Measurements from ENCODE around the gene FMN2. TPM values are rescaled to one million over a fixed set of nuclear protein-coding genes. Genes with fewer than 3 reads are reported as not detected.
"Not testable (repeated sequence)": the region's sequence is repeated elsewhere in the genome, so short reads cannot be mapped to it uniquely, and the experiment has no call there.

Gene FMN2
- polyA plus RNA-seq, 1 donor = 0.52 TPM

DNA sequence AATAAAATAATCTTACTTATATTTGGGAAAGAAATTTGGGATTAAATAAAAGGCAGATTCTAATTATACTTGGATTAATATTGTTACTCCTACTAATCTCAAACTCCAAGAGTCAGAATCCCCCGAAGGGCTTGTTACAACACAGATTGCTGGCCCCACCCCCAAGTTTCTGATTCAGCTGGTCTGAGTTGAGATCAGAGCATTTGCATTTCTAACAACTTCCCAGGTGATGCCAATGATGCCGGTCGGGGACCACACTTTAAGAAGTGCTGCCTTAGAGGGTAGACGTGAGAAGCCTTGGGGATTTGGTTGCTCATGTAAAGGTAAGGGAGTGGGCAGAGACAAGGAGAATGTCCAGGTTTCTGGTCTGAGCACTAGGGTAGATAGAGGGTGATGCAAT, 47.2 kb downstream of the FMN2 start:
- DNase-seq (ENCODE audit: low read depth) = no peak

DNA sequence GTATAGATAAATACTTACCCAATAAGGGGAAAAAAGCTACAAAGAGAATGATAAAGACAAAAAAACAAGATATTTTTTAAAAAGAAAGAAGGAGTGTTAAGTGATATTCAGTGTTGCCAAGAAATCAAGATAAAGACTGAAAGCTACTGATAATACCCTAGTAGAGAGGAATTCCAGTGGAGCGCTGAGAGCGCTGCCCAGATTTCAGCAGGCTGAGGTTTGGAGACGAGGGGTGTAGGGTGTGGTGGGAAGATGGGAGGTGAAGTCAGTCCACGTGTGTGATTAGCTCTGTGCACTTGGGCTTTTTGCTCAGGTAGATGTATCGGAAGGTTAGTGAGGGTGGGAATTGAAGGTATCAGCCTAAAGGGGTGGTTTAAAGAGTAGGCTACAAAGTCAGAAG, 47.8 kb downstream of the FMN2 start:
- no peak for DNase-seq (ENCODE audit: low read depth)

DNA sequence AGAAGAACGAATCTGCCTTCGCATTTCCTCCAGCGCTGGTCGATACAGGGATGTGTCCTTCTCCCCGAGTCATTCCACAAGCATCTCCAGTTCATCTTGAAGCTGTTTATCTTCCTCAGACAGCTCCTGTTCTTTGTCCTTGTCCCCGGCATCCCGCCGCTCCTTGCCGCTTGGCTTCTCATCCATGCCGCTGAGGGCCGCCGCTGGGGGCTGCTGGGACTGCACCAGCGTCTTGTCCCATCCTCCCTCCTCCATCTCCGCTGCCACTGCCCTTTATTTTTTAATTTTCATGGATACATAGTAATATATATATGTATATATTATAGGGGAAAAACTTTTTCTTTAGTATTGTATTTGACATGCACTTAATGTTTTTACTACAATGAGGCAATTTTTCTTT, 53.4 kb downstream of the FMN2 start:
- no peak for DNase-seq (ENCODE audit: low read depth)

DNA sequence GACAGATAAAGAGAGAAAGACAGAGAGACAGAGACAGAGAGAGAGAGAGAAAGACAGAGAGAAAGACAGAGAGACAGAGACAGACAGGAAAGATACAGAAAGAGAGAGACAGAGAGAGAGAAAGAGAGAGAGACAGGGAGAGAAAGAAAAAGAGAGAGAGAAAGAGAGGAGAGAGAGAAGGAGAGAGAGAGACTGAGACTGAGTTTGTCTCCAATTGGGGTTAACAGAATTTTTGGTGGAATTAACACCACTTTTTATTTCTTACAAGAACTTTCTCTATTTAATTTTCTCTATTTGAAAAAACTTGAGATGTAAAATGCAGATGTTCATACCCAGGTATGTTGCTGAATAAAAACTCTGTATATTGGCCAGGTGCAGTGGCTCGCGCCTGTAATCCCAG, 56.6 kb downstream of the FMN2 start:
- DNase-seq (ENCODE audit: low read depth) = no peak

DNA sequence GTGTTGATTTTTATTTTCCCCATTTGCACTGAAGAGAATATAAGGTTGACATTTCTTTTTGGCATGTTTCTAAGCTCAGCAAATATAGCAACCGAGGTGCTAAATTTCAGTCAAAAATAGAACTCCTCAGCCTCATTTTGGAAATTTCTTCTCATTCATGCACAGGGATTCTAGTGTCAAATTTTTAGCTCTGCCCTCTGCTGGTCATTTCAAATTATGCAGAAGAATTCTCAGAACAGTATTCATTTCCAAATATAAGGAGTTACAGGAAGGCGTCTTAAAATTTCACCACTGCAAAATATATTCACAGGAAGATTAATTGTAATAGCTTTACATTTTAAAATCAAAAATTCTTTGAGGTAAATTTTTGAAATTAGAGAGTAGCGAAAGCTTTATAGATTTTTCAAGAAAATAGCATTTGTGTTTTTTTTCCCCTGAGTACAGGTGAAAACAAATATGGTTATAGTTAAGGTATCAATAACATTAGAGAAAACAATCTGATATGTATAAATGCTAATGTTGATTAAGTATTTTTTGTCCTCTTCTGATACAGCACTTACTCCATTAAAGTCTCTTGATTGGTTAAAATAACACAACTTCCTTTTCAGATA, 57.9 kb downstream of the FMN2 start:
- peak; percentile 14 for DNase-seq (ENCODE audit: low read depth)

DNA sequence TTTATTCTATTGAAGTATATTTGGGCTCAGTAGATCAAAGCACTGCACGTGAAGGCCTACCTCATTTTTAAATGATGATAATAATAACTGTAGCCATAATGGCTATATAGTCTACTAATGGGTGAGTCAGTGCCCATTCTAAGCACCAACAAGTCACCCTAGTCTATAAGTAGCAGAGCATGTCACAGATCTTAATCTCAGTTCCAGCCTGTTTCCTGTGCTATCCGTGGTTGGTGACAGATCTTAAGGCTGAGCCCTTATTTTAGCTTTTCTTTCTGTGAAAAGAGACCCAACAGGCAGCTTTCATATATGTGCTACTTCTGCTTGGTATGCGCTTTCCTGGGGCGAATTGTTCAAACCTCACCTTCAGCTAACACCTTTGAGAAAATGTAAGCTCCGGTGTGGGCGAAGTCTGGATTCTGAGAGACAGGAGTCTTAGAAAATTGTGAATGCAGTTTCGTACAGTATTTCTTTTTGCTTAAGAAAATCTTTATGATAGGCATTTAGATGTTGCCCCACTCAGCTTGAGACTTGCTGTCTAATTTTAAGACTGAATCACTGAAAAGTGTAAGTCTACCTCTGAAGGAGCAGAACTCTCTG, 59.6 kb downstream of the FMN2 start:
- no peak for DNase-seq (ENCODE audit: low read depth)

DNA sequence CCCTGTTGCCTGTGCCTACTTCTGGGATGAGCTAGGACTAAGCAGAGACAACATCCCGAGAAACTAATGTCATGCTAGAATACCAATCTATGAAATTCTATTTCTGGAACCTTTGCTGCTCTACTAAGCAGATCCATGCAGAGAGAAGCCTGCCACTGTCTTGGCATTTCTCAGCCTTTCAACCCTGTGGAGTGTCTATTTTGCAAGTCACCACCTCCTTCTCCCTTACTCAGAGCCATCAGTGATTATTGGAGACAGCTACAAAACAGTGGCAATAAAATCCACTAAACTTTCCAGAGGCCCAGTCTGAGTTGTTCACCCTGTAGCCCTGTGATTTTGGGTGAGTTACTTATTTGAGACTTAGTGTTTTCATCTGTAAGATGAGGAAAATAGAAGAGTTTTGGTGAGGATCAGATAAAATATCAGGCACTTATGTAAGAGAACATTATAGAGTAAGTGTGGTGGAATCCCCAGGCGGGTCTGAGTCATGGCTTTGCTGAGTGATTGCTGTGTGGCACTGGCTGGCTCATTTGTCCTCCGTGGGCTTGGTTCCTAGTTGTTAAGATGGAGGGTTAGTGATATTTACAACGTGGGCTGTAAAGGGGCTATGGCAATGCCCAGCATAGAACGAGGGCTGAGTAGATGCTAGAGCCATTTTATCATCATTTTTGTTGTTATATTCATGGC, 61.1 kb downstream of the FMN2 start:
- no peak for DNase-seq (ENCODE audit: low read depth)

DNA sequence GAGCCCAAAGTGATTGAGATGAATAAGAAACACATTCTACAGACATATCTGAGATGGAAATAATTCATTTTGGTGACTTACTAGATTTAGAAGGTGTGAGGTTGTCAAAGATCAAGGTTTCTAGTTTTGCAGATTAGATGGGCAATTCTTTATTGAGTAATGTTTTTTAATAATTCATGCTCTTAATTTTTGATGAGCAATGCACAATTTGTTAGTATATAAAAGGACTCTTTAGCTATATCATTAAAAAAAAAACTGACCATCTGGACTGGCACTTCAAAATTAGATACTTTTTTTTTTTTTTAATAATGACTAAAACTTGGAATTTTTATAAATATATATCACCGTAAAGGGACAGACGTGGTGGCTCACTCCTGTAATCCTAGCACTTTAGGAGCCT, 63.9 kb downstream of the FMN2 start:
- no peak for DNase-seq (ENCODE audit: low read depth)

DNA sequence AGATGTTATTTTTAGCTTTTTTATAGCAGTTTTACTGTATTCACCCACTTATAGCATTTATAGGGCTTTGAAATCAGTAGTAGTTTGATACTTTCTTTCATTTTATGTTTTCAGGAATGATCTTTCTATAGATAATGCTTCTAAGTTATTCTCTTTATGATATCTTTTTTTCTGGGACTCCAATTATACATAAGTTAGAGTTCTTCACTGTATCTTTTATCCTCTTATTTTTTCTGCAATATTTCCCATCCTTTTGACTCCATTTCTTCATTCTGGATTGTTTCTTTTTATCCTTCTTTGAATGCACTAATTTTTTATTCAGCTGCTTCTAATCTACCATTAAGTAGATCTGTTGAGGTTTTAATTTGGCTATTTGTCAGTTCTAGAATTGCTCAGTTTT, 73.1 kb downstream of the FMN2 start:
- DNase-seq (ENCODE audit: low read depth) = no peak

DNA sequence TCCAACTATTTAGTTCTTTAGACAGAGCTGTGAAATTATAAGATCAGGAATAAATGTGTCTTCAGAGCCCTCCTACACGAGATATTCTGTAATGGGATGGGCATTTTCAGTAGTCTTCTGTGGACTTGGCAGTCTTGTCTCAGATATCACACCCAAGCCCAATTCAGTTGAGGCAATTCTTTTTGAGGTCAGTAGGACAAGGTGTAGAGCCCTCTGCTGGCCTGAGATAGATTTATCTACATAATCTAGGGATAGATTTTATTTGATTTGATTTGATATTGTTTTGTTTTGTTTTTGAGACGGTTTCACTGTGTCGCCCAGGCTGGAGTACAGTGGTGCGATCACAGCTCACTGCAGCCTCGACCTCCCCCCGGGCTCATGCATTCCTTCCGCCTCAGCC, 77.5 kb downstream of the FMN2 start:
- DNase-seq (ENCODE audit: low read depth) = no peak

DNA sequence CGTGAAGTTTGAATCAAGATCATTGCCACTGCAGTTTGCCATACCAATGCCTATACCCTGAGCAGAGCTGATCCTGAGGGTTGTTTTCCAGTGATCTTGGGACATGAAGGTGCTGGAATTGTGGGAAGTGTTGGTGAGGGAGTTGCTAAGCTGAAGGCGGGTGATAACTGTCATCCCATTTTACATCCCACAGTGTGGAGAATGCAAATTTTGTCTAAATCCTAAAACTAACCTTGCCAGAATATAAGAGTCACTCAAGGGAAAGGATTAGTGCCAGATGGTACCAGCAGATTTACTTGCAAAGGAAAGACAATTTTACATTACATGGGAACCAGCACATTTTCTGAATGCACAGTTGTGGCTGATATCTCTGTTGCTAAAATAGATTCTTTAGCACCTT, 78.6 kb downstream of the FMN2 start:
- DNase-seq (ENCODE audit: low read depth) = no peak

DNA sequence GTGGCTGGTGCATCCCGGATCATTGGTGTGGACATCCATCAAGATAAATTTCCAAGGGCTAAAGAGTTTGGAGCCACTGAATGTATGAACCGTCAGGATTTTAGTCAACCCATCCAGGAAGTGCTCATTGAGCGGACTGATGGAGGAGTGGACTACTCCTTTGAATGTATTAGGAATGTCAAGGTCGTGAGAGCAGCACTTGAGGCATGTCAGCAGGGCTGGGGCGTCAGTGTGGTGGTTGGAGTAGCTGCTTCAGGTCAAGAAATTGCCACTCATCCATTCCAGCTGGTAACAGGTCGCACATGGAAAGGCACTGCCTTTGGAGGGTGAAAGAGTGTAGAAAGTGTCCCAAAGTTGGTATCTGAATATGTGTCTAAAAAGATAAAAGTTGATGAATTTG, 79.1 kb downstream of the FMN2 start:
- DNase-seq (ENCODE audit: low read depth) = no peak

DNA sequence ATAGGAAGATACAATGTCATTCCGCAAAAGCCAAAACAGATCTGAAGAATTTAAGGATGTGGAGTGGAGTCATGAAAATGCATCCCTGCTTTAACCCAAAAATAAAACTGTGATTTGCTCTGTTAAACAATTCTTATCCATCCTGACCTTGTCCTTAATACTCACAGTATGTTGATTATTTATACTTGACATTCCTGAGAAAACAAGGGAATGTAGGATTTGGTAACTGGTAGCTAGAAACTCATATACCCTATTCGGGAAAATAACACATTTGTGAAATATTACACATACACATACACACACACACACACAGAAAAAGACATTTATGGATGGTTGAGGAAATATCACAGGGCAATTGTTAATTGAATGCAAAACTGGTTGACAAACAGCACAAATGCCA, 80.2 kb downstream of the FMN2 start:
- DNase-seq (ENCODE audit: low read depth) = no peak

DNA sequence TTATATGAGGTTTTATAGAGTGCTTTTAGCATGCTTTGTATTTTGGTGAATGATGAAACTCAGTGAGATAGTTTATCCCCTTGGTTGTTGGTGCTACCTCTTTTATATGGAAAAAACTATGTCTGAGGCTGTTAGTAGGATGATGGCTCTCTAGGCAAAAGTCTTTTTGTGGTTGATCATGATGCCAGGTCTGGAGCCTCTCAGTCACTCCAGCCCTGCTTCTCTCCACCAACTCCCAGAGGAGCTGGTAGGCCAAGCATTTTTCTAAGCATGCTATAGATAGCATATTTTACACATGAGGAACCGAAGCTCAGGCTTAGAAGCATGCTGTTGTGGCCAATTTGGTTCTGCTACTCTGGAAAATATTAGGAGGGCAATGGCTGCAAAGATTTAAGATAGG, 82.2 kb downstream of the FMN2 start:
- DNase-seq (ENCODE audit: low read depth) = no peak

DNA sequence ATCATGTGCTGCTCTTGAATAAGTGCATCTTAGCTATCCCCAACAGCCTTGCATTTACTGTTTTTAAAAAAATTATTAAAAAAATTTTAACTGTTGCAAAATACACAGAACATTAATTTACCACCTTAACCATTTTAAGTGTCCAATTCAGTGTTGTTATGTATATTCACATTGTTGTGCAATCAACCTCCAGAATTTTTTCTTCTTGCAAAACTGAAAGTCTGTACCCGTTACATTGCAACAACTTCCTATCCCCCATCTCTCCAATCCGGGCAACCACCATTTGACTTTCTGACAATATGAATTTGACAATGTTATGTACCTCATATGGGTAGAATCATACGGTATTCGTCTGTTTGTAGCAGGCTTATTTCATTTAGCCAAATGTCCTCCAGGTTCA, 83.1 kb downstream of the FMN2 start:
- no peak for DNase-seq (ENCODE audit: low read depth)

DNA sequence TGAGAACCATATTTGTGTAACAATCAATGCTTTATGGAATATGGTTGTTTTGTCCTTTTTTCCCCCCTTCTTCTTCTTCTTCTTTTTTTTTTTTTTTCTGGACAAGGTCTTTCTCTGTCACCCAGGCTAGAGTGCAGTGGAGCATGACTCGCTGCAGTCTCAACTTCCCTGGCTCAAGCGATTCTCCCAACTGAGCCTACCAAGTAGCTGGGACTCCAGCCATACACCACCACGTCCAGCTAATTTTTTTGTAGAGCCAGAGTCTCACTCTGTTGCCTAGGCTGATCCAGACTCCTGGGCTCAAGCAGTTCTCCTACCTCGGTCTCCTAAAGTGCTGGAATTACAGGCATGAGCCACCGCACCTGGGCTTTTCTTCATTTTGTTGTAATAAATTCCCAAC, 86.7 kb downstream of the FMN2 start:
- DNase-seq (ENCODE audit: low read depth) = no peak

DNA sequence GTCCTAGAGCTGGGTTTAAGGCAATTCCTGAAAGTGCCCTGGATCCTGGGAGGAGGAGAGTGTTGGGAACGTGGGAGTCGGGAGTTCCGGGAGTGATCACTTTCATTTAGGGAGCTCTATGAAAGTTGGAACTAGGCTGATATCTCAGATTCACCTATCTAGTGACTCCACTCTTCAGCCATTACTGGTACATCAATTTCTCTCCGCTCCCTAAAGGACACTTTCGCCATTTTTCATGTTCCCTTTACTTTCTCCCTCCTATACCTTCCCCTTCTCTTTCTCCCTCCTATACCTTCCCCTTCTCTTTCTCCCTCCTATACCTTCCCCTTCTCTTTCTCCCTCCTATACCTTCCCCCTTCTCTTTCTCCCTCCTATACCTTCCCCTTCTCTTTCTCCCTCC, 93.0 kb downstream of the FMN2 start:
- DNase-seq (ENCODE audit: low read depth) = not testable (repeated sequence)

DNA sequence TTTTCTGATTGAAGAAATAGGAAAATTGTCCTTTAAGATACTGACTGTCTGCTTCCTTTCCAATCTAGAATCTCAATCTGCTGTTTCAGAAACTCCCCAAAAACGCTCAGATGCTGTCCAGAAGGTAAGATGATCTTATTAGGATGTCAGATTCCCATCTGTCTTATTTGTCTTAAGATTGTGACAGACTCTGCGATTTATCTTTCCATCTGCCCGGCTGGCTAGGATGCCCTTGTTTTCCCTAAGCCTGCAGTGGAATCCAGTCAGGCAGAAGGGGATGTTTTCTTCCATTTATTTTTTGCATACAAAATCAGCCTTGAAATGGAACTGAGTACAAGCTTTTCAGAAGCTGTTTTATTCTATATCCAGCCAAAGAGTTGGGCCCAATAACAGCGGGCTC, 96.5 kb downstream of the FMN2 start:
- DNase-seq (ENCODE audit: low read depth) = no peak

DNA sequence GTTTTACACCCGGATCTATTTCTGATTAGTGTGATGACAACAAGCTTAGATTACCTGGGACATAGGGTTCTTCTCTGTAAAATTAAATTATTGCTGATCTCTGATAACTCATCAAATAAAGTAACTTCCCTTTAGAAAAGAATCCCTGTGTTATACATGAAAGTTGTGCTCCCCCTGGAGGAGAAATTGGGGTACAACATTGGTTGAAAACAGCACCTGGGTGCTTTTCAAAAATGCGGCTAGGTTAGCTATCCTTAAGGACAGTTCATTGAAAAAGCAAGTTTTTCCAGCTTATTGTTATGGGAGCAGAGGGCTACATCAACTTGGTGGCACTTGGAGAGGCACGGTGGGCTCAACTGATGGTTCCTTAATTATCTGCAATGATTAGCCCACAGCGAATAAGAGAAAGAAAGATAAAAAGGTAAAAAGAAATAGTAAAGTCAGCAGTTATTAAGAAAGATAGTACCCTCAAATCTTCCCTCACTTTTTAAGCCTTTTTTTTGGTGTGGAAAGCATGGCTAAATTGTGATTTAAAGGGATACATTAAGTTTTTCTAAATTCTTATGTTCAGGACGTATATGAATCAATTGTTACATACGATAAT, 97.8 kb downstream of the FMN2 start:
- DNase-seq (ENCODE audit: low read depth) = no peak

DNA sequence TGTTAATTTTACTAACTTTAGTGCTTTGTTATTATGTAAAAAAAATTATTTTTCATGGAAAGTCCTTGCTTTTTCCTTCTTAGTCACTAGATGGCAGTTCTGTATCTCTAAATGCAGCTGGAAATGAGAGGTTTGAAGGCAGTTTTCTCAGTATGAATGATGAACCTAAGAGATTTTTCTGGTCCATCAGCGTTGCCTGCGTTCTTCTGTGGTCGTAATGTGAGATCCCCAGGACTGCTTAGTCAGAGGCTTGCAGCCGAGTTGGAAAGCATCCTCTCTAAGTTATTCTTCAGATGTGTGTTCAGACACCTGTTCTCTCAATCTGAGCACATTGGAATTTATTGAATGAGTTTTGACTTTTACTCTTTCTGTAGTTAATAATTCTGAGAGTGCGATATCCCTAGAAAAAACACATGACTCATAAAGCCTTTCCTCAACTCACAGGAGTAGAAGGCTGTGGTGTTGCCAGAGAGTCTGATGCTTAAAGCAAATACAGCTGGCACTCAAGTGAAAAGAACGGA, 99.3 kb downstream of the FMN2 start:
- DNase-seq (ENCODE audit: low read depth) = peak; percentile 56

DNA sequence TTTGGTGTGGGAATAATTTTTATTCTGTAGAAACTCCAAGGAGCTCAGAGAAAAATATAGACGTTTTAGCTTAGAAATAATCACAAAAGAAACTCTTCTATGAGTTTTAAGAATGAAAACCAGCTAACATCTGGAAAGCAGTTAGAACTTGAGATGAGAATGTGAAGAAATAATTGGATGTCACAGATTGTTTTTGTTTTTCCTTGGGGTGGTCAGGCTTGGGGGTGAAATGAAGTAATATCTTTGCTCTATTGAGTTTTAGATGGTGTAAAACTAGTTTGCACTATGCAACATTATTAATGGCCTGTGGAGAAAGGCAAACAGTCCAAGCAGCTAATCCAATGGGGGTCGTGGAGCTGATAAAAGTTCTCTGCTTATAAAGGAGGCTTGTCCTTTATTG, 101.2 kb downstream of the FMN2 start:
- no peak for DNase-seq (ENCODE audit: low read depth)

DNA sequence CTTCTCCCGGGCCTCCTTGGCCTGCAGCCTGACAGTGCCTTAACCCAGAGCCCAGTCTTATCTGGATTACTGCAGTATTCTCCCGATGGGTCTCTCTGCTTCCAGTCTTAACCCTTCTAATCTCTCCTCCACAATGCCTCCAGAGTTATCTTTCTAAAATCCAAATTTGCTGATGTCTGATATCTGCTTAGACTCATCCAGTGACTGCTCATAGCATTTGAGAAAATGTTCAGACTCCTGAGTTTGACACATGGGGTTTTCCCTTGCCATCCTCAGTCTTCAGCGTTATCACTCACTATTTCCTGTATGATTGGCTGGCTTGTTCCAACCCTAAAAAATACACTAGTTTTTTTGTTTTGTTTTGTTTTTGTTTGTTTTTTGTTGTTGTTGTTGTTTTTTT, 102.0 kb downstream of the FMN2 start:
- DNase-seq (ENCODE audit: low read depth) = no peak

DNA sequence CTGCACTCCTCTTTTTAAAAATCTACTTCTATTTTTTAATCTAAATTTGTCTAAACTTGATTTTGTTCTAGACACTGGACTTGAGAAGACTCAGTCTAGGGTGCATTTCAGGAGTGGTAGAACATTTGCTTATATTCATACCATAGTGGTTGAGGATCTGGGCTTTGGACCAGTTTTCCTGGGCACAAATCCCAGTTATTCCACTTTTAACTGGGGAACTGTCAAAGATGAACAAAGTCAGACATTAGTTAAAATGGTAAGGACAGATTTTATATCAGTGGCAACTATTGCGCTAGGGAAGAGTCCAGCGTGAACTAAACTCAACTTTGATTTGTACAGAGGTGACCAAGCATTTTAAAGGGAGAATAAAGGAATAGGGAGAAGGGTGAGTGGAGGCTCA, 102.4 kb downstream of the FMN2 start:
- no peak for DNase-seq (ENCODE audit: low read depth)

Measured in forelimb muscle (tissue), 1 donor.